Lower leg skin (tissue), 3 donors: Measurements from ENCODE around the gene PDSS2.

Experiments used
- CTCF ChIP-seq, 3 donors: fragments of 450-650 bp; IDR thresholded peaks; one replicate each; pipeline ENCODE4 v1.5.1; 2016; ENCODE audit warnings: antibody characterized with exemption in 3 of 3, mild to moderate bottlenecking in 3 of 3, moderate library complexity in 2 of 3
- POLR2A ChIP-seq, 2 donors: fragments of 450-650 bp; IDR thresholded peaks; one replicate each; pipeline ENCODE4 v1.6.1; 2016 to 2017; ENCODE audit warnings: antibody characterized with exemption in 2 of 2, mild to moderate bottlenecking in 1 of 2, moderate library complexity in 1 of 2

- TF ChIP-seq CTCF (IDR thresholded peaks at IDR 0.05) (no peak), POLR2A (IDR thresholded peaks at IDR 0.05) (no peak)
Measured at GRCh38 chr6:107243471-107243870, 215.9 kb downstream of the PDSS2 start.
